ENCODE measurements around the gene SLC4A8.

- no peak for TF ChIP-seq POLR2A (IDR thresholded peaks at IDR 0.05)
- no peak for TF ChIP-seq CTCF (IDR thresholded peaks at IDR 0.05 in 4 of 5, conservative IDR thresholded peaks at IDR 0.05 in 1 of 5)
Measured at GRCh38 chr12:51547606-51548005, 123.0 kb downstream of the SLC4A8 start.
